Measurements from ENCODE around the gene INPP5B.

DNA sequence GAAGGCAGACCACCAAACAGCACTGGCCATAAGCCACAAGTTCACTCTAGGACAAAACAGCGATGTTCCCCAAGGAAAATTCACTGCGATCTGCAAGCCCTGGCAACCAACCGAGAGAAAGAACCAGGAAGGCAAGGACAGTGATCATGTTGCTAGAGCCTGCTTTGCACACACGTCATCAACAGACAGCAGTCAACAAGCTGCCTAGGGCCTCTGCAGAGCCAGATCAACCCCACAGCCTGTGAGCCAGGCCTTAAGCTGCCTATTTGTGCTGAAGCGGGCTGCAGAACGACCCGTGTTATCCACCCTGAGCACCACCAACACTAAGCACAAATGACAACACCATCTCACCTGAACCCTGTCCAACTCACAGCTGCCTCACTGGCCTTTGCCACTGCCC lies 132.6 kb downstream of the INPP5B start:
- TF ChIP-seq, protein P1, sequence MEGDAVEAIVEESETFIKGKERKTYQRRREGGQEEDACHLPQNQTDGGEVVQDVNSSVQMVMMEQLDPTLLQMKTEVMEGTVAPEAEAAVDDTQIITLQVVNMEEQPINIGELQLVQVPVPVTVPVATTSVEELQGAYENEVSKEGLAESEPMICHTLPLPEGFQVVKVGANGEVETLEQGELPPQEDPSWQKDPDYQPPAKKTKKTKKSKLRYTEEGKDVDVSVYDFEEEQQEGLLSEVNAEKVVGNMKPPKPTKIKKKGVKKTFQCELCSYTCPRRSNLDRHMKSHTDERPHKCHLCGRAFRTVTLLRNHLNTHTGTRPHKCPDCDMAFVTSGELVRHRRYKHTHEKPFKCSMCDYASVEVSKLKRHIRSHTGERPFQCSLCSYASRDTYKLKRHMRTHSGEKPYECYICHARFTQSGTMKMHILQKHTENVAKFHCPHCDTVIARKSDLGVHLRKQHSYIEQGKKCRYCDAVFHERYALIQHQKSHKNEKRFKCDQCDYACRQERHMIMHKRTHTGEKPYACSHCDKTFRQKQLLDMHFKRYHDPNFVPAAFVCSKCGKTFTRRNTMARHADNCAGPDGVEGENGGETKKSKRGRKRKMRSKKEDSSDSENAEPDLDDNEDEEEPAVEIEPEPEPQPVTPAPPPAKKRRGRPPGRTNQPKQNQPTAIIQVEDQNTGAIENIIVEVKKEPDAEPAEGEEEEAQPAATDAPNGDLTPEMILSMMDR (IDR thresholded peaks at IDR 0.05), result no peak
- no peak for TF ChIP-seq EP300 (IDR thresholded peaks at IDR 0.05)

All from gastroesophageal sphincter (tissue), 3 donors.